Gastroesophageal sphincter (tissue), 3 donors: Measurements from ENCODE around the gene GRAMD4.

Experiments
- CTCF ChIP-seq, 4 experiments: fragments of 200-600 bp in 2 of 4; fragments of 450-650 bp in 2 of 4; sonication (generic) in 1 of 4; IDR thresholded peaks; one replicate each; pipeline ENCODE4 v1.5.1; 2017 to 2019; ENCODE audit warnings: antibody characterized with exemption in 4 of 4, mild to moderate bottlenecking in 2 of 4, moderate library complexity in 2 of 4
- POLR2A ChIP-seq, 2 donors: fragments of 450-650 bp; IDR thresholded peaks; one replicate each; pipeline ENCODE4 v1.6.1; 2017; ENCODE audit warnings: antibody characterized with exemption in 2 of 2, mild to moderate bottlenecking in 2 of 2, moderate library complexity in 1 of 2

- TF ChIP-seq CTCF (IDR thresholded peaks at IDR 0.05), result no peak
- TF ChIP-seq POLR2A (IDR thresholded peaks at IDR 0.05), result no peak
These were observed 32.7 kb downstream of the GRAMD4 start for GRCh38 chr22:46652847-46653331.
